ENCODE data around the gene BICD2. TPM values are rescaled to one million over a fixed set of nuclear protein-coding genes. Genes with fewer than 3 reads are reported as not detected.

The BICD2 gene
- total RNA-seq, 2 experiments from 2014 or later: 16.5 to 17.2 TPM

DNA sequence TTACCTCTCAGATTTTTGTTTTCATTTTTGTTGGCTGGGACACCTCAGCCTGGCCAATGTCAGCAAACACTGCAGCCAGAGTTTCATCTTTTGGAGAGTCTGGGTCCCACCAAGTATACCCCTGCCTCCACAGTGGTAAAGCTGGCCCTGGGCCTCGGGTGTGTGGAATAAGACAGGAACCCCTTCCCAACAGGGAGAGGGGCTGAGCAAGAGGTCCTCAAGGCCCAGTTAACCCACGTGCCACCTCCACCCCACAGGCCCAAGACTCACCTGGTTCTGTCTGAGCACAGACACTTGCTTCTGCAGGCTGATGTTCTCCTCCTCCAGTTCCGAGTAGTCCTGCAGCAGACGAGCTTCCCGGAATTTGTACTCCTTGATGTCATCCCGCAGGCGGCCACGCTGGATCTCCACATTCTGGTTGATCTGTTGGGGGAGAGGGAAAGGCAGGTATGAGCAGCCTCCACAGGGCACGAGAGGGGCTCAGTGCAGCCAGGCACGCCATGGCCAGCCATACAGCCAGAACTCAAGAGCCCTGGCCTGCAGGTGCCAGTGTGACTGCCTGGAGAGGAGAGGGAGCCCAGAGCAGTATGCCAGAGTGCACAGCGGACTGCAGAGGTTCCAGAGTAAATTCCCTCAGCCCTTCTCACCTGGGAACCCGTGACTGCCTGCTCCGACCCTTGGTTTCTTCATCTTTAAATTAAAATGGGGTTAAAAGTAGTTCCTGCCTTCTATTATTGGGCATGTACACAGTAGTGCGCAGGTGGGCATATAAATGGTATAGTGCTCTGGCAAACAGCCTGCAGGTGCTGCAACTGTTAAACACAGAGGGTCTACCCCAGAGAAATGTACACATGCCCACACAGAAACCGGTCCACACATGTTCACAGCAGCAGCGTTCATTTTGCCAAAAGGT, 42.0 kb downstream of the BICD2 start:
- Mint-ChIP-seq H3K4me3 (no peak overlapping the region), H3K4me1 (ENCODE audit: low read depth) (no peaks in the 10 kb centered on the region), H3K9me3 (no peaks in the 10 kb centered on the region), H3K27ac (no peak overlapping the region), H3K36me3 (peaks cover 24% of the 10 kb centered on the region), H3K27me3 (no peaks in the 10 kb centered on the region)
- CTCF ChIA-PET: no interaction called here
- no peak for DNase-seq
- intact Hi-C loops (cut with micrococcal nuclease): no loop called here
- POLR2A ChIA-PET: no interaction called here

- H3K36me3 Mint-ChIP-seq: peaks cover 22% of the 10 kb centered on the region
- POLR2A ChIA-PET: no interaction called here
Measured at GRCh38 chr9:92721548-92721947, 43.1 kb downstream of the BICD2 start.

DNA sequence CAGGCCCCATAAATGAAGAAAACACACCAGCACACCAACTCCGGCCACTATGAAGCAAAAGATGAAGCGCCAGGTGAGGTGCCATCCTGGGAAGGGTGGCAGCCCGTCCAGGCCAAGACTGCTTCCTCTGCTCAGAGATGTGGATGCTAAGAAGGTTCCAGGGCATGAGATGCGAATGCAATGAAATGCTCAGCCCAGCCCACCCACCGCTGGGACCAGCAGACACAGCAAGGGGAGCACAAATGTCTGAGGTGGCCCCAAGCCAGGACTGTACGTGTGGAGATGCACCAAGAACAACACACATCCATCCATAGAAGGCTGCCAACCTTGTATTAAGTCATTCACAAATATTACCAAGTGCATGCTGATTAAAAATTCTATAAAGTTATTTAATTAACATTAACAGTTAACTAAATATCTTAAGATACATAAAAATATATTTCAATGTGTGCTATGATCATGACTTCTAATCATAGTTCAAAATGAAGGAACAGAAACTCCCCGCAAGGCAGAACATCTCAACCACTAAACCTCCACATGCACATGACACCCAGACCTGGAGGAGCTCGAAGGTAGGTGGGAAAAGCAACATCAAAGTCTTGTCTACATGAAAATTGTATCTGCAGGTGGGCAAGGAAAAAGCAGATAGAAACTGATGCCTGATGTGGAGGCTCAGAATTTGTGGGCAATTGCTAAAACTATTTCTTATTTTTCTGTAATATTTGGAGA, 43.7 kb downstream of the BICD2 start:
- no peak overlapping the region for H3K4me3 Mint-ChIP-seq
- CTCF ChIA-PET: no interaction called here
- no peak overlapping the region for H3K27ac Mint-ChIP-seq
- no peaks in the 10 kb centered on the region for H3K27me3 Mint-ChIP-seq
- intact Hi-C loops (cut with micrococcal nuclease): no loop called here
- H3K9me3 Mint-ChIP-seq: no peaks in the 10 kb centered on the region
- peaks cover 2% of the 10 kb centered on the region for H3K4me1 Mint-ChIP-seq (ENCODE audit: low read depth)
- POLR2A ChIA-PET: no interaction called here
- DNase-seq: no peak
- H3K36me3 Mint-ChIP-seq: peaks cover 24% of the 10 kb centered on the region

More at GRCh38 chr9:92721548-92721947, 43.1 kb downstream of the BICD2 start:
- no peak overlapping the region for H3K27ac Mint-ChIP-seq
- H3K27me3 Mint-ChIP-seq: no peaks in the 10 kb centered on the region
- intact Hi-C loops (cut with micrococcal nuclease): no loop called here
- DNase-seq: no peak
- peaks cover 2% of the 10 kb centered on the region for H3K4me1 Mint-ChIP-seq (ENCODE audit: low read depth)
- H3K4me3 Mint-ChIP-seq: no peak overlapping the region
- H3K9me3 Mint-ChIP-seq: no peaks in the 10 kb centered on the region
- CTCF ChIA-PET: no interaction called here

DNA sequence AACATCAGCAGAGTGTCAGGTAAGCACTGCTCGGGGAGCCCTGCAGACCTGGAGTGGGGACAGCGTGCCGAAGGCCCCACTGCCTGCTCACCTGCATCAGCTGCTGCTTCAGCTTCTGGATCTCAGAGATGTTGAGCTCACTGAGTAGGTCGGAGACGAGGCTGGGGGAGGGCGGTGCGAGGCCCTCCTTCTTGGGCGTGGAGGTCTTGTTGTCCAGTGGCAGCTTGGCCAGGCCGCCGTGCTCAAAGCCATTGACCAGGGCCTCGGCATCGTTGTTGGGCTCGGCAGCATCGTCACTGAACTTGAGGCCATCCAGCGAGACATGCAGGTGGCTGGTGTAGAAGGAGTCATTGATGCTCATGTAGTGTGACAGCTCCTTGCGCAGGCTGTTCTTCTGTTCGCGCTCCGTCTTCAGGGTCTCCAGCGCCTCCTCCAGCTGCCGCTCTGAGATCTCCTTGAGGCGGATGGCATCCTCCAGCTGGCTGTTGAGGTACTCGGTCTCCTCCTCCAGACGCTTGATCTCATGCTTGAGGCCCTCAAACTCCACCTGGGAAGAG, 44.3 kb downstream of the BICD2 start:
- no peak for DNase-seq
- H3K36me3 Mint-ChIP-seq: peaks cover 24% of the 10 kb centered on the region
- peaks cover 2% of the 10 kb centered on the region for H3K4me1 Mint-ChIP-seq (ENCODE audit: low read depth)
- CTCF ChIA-PET: interaction anchor here (2.2 to 9.0 kb wide), 2 partner anchors 13 to 71 kb away, joined by 6 to 111 read pairs; no protein-coding TSS in a partner anchor
- H3K27ac Mint-ChIP-seq: no peak overlapping the region
- H3K9me3 Mint-ChIP-seq: no peaks in the 10 kb centered on the region
- H3K4me3 Mint-ChIP-seq: no peak overlapping the region
- H3K27me3 Mint-ChIP-seq: no peaks in the 10 kb centered on the region
- intact Hi-C loops (cut with micrococcal nuclease): no loop called here
- POLR2A ChIA-PET: no interaction called here

- DNase-seq: no peak
- POLR2A ChIA-PET: no interaction called here
- Mint-ChIP-seq H3K4me3 (no peak overlapping the region), H3K36me3 (peaks cover 29% of the 10 kb centered on the region), H3K27ac (no peak overlapping the region), H3K9me3 (no peaks in the 10 kb centered on the region), H3K4me1 (ENCODE audit: low read depth) (peaks cover 2% of the 10 kb centered on the region), H3K27me3 (no peaks in the 10 kb centered on the region)
- intact Hi-C loops (cut with micrococcal nuclease): no loop called here
- CTCF ChIA-PET: interaction anchor here (2.2 to 9.0 kb wide), 3 partner anchors 8 to 72 kb away, joined by 6 to 111 read pairs (median 9); no protein-coding TSS in a partner anchor
Measured at GRCh38 chr9:92719028-92719647, 45.5 kb downstream of the BICD2 start.

- POLR2A ChIA-PET: interaction anchor here (1.9 kb wide), 1 partner anchor 45 kb away, joined by 5 read pairs; no protein-coding TSS in a partner anchor
- Mint-ChIP-seq H3K27me3 (no peaks in the 10 kb centered on the region), H3K4me1 (ENCODE audit: low read depth) (peaks cover 2% of the 10 kb centered on the region), H3K36me3 (peaks cover 29% of the 10 kb centered on the region), H3K27ac (no peak overlapping the region), H3K4me3 (no peak overlapping the region), H3K9me3 (no peaks in the 10 kb centered on the region)
- CTCF ChIA-PET: interaction anchor here (0.6 to 9.0 kb wide), 11 partner anchors 8 to 73 kb away, joined by 3 to 111 read pairs (median 5); no protein-coding TSS in a partner anchor
- DNase-seq: no peak
- intact Hi-C loops (cut with micrococcal nuclease): no loop called here
Measured at GRCh38 chr9:92718086-92719001, 46.3 kb downstream of the BICD2 start.

- H3K9me3 Mint-ChIP-seq: no peaks in the 10 kb centered on the region
- no peak overlapping the region for H3K27ac Mint-ChIP-seq
- H3K4me3 Mint-ChIP-seq: no peak overlapping the region
- peaks cover 33% of the 10 kb centered on the region for H3K36me3 Mint-ChIP-seq
- no peaks in the 10 kb centered on the region for H3K27me3 Mint-ChIP-seq
- intact Hi-C loops (cut with micrococcal nuclease): loop anchor here (2.0 kb wide), 1 partner anchor 47 kb away; the partner anchor contains the start of gene BICD2
- POLR2A ChIA-PET: interaction anchor here (1.9 kb wide), 1 partner anchor 46 kb away, joined by 5 read pairs; no protein-coding TSS in a partner anchor
- no peak for DNase-seq
- peaks cover 8% of the 10 kb centered on the region for H3K4me1 Mint-ChIP-seq (ENCODE audit: low read depth)
- CTCF ChIA-PET: interaction anchor here (0.6 to 9.0 kb wide), 15 partner anchors 8 to 74 kb away, joined by 3 to 111 read pairs (median 4); no protein-coding TSS in a partner anchor
Measured at GRCh38 chr9:92717201-92718085, 47.2 kb downstream of the BICD2 start.

- DNase-seq: peak; percentile 85
- no peak overlapping the region for H3K4me3 Mint-ChIP-seq
- H3K4me1 Mint-ChIP-seq (ENCODE audit: low read depth): peaks cover 15% of the 10 kb centered on the region
- no peaks in the 10 kb centered on the region for H3K9me3 Mint-ChIP-seq
- POLR2A ChIA-PET: no interaction called here
- H3K27me3 Mint-ChIP-seq: no peaks in the 10 kb centered on the region
- intact Hi-C loops (cut with micrococcal nuclease): loop anchor here (1.0 to 2.0 kb wide), 2 partner anchors 48 to 74 kb away; partner anchors contain the start of gene BICD2
- peaks cover 30% of the 10 kb centered on the region for H3K36me3 Mint-ChIP-seq
- H3K27ac Mint-ChIP-seq: no peak overlapping the region
- CTCF ChIA-PET: interaction anchor here (0.7 to 9.0 kb wide), 13 partner anchors 9 to 92 kb away, joined by 3 to 111 read pairs (median 4); partner anchors contain the start of gene BICD2
Measured at GRCh38 chr9:92716557-92716956, 48.1 kb downstream of the BICD2 start.

GRCh38 chr9:92715488-92716231, 49.0 kb downstream of the BICD2 start:
- DNase-seq: no peak

More at GRCh38 chr9:92715488-92716231, 49.0 kb downstream of the BICD2 start:
- Mint-ChIP-seq H3K4me3 (no peak overlapping the region), H3K4me1 (ENCODE audit: low read depth) (peaks cover 22% of the 10 kb centered on the region), H3K27ac (no peak overlapping the region), H3K36me3 (peaks cover 33% of the 10 kb centered on the region), H3K9me3 (no peaks in the 10 kb centered on the region), H3K27me3 (no peaks in the 10 kb centered on the region)
- intact Hi-C loops (cut with micrococcal nuclease): loop anchor here (1.0 to 2.0 kb wide), 2 partner anchors 49 to 75 kb away; partner anchors contain the start of gene BICD2
- ChIA-PET CTCF (interaction anchor here (1.0 to 9.0 kb wide), 10 partner anchors 8 to 575 kb away, joined by 3 to 111 read pairs (median 4); partner anchors contain the start of gene BICD2), POLR2A (no interaction called here)
